Retina (tissue), 1 donor: Measurements from ENCODE around the gene ROBO4.
A peak's percentile ranks its signal among the peaks of the same experiment; 100 is the strongest.

Experiments
- DNase-seq: peaks from one replicate; pipeline ENCODE4 v3.0.0-alpha.2; 2016

ROBO4 gene

DNA sequence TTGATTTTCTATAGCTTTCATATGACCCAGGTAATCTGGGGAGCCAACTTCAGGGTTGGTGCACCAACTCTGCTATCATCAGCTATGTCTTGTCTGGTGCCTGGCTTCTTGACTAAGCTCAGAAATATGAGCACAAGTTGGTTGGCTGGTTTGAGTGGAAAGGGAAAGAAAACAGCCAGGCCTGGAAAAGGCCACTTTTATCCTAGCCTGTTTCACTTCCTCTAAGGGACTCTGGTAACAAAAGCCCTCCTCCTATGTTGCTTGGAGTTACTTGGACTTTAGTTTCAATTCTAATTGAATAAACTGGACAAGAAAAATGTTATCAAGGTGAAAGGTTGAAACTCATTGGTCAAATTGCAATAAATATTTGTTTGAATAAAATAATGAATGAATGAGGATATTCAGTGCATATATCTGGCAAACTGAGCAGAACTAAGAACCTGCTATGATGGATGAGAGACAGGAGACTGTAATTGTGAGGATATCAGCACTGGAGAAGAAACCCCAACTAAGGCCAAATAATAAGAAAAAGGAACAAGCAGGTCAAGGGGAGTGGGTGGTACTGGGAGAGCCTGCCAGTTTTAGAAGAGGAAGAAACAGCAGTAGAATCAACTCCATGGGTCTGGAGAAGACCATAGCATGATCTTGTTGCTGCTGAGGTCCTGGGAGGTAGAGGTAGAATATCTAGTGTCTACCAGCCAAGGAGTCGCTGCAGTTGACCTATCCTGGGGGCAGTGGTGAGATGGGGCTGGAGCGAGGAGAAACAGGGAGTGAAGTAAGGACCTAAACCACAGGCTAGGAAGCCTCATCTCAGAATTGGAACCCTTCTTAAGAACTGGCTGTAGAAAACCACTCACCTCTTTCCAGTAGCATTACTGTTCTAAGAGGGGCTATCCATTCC lies 8.2 kb downstream of the ROBO4 start:
- DNase-seq, result no peak

GRCh38 chr11:124887667-124888013 lies 10.0 kb downstream of the ROBO4 start:
- DNase-seq, result no peak

GRCh38 chr11:124886978-124887666 lies 10.5 kb downstream of the ROBO4 start:
- DNase-seq, result no peak

DNA sequence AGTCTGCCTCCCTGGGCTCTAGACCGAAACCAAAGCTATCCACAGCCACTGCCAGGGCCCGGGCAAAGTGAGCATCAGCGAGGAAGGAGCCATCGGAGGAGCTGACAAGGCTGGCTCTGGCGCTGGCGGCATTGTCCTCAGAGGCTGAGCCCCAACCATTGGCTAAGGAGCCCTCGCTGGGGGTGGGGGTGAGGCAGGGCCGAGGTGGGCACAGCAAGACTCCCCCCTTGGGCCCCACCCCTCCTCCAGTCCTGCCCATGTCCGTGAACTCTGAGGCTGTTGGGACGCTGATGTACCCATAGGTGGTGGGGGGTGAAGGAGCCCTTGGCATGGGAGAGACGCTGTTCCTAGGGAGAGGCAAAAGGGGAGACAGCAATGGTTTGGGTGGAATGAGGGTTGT lies 11.2 kb downstream of the ROBO4 start:
- DNase-seq, result no peak

DNA sequence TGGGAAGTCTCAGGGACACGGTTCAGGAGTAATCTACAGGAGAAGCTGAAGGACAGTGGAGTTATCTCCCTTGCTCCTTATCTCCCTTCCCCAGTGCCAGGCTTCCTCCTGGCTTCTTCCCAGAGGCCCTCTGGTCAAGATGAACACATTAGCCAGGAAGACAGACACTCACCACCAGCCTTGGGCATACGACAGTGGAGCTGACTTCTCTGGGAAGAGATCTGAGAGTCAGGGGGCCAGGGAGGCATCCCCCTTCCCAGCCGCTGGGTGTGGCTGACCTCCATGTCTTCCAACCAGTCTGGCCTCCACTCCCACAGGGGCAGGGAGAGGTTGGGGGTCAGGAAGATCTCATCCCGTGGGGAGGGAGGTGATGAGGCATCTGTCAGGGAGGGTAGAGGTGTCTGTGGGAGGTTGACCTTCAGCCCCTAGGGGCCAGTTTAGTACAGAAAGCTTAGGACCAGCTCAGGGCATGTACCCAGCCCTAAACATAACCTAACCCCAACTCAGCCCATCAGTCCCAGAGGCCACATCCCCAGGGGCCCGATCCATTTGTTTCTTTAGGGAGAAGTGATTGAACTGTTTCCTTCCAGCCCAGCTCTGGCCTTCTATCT lies 12.7 kb downstream of the ROBO4 start:
- no peak for DNase-seq

GRCh38 chr11:124884340-124884739 lies 13.3 kb downstream of the ROBO4 start:
- no peak for DNase-seq

DNA sequence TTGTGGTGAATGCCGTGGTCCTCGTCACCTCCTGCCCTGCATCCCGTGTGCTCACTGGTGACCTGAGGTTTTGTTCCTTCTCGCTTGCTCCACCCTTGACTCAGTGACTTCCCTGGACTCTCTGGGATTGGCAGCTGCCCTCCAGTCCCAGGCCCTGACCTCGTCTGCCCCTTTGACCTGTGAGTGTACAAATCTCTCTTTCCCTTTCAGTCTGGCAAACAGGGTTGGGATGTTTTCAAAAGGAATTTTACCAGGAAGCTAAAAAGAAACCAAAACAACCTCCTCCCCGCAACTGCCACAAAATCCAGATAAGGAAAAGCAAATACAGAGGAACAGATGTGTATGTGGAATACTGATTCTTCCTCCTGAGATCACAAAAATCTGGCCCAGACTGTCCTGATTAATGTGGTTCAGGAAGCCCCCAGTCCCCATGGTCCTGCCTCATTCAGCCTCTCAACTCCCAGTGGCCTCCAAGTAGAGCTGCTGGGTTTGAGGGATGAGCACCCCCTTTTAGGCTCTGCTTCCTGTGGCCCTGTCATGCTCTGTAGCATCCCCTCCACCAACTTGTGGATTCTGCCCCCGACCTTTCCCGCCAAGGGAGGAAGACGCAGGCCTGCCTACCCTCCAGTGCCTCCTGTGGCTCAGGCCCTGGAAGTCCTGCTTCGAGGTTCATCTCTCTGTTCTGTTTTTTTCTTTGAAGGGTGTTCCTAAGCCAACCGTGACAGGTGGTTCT lies 15.2 kb downstream of the ROBO4 start:
- no peak for DNase-seq

DNA sequence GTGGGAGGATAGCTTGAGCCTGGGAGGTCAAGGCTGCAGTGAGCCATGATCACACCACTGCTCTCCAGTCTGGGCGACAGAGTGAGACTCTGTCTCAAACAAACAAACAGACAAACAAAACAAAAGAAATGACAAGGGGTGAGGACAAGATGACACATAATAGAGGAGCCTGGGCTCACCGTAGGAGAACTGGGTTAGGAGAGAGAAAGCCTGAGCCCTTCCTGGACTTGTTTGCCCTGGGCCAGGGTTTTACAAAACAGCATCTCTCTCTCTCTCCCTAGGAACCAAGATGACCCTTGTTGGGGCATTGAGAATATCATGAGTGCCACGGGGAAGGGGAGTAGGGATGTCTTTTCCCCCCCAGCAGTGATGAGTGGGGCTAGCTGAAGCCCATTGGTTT lies 16.7 kb downstream of the ROBO4 start:
- no peak for DNase-seq

- no peak for DNase-seq
Measured at GRCh38 chr11:124880290-124880611, 17.4 kb downstream of the ROBO4 start.

- no peak for DNase-seq
Measured at GRCh38 chr11:124879493-124880289, 18.0 kb downstream of the ROBO4 start.

DNA sequence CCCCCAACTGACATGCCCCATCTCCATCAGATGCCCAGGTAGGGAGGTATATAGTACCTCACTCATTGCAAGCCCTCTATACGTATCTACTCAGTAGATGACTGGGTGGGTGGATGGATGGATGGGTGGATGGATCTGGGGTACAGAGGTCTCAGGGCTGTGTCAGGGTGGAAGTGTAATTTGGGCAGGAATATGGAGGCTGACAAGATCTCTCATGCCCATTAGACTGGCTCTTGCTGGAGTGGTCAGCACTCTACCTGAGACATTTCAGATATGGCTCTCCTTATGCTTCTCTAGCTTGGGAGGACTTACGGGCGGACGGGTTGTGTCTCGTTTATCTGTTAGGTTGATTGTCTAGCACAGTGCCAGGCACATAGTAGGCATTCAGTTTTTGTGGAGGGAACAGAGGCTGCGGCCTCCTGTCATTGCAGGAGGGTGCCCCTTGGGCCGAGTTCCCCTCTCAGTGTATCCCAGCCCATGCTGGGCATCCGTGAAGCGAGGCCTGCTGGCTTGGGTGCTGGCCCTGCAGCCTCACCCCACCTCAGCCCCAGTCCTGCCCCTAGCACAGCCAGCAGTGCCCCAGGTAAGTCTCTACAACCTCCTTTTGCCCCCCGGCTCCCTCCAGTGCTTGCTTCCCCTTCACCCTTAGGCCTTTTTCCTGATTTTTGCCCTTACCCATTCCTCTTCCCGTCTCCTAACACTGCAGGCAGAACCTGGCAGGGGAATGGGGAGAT lies 18.7 kb downstream of the ROBO4 start:
- DNase-seq, result no peak

DNA sequence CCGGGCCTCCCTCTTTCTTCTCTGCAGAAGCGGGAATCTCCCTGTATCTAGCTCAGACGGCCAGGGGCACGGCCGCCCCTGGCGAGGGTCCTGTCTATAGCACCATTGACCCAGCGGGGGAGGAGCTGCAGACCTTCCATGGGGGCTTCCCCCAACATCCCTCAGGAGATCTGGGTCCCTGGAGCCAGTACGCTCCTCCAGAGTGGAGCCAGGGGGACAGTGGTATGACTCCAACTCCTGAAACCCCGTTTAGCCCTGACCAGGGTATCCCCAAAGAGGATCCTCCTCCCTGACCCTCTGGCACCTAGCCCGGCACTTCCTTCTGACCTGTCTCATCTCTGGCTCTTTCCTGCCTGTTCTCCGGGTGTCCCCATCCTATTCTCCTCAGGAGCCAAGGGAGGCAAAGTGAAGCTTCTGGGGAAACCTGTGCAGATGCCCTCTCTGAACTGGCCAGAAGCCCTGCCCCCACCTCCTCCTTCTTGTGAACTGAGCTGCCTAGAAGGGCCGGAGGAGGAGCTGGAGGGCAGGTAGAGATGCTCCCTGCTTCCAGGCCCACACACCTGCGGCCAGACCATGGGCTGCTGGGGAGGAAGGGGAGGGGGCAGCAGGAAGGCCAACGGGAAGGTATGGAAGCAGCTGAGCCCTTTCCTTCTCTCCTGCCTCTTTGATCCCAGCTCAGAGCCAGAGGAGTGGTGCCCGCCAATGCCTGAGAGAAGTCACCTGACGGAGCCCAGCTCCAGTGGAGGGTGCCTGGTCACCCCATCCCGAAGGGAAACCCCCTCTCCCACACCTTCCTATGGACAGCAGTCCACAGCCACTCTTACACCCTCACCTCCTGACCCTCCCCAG lies 19.5 kb downstream of the ROBO4 start:
- no peak for DNase-seq

DNA sequence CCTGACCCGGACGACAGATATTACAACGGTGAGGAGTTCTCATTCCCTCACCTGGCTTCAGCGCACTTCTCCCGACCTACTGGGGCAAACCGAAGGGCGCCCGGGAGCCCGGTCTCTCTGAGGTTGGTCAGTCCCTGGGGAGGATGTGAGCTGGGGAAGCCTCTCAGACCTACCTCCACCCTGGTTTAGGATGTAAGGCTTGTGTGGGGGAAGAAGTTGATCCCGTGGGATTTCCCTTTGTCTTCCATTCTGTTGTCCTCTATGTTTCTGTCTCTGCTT lies 20.1 kb downstream of the ROBO4 start:
- DNase-seq, result no peak

GRCh38 chr11:124876818-124877630 lies 20.6 kb downstream of the ROBO4 start:
- no peak for DNase-seq

DNA sequence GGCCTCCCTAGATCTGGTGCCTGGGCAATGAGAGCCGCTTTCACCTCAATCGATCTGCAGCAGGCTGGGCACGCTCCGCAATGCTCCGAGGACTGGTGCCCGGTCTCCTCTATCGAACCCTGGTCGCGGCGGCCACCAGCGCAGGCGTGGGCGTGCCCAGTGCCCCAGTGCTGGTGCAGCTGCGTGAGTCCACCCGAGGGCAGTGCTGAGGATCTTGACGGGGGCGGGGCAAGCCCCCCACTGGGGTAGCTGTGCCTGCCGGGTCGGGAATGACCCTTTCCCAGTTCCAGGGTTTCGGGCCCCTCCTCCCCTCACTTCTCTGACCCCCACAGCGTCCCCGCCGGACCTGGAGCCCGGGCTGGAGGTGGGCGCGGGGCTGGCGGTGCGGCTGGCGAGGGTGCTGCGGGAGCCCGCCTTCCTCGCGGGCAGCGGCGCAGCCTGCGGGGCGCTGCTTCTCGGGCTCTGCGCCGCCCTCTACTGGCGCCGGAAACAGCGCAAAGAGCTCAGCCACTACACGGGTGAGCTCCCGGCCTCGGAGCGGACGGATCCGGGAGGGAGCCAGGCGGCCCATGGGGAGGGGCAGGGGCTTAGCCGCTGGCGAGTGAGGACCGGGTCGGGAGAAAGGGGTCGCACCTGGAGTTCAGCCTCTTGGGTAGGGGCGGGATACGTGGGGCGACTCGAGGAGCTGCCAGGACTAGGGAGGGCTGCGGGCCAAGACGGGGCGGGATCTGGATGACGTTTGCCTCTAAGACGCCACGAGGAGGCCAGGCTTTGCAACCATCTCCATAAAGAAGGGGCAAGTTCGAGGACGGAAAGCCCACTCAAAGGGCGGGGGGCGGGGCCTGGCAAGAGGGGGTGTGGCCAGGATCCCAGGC lies 21.5 kb downstream of the ROBO4 start:
- peak; percentile 95 for DNase-seq

DNA sequence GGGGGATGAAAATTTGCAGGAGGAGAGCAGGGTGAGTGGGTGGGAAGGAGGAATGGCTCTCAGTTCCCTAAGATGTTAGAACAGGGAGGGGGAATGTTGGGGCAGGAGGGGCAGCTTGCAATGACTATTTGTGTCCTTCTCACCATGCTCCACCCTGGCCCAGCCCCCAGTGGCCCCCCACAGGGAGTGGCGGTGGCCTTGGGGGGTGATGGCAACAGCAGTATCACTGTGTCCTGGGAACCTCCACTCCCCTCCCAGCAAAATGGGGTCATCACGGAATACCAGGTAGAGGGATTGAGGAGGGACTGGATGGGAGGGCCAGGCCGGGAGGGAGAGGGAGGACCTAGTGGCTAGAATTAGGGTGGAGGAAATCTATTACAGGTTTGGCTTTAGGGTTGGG lies 22.3 kb downstream of the ROBO4 start:
- no peak for DNase-seq

- no peak for DNase-seq
Measured at GRCh38 chr11:124874571-124875255, 23.0 kb downstream of the ROBO4 start.

DNA sequence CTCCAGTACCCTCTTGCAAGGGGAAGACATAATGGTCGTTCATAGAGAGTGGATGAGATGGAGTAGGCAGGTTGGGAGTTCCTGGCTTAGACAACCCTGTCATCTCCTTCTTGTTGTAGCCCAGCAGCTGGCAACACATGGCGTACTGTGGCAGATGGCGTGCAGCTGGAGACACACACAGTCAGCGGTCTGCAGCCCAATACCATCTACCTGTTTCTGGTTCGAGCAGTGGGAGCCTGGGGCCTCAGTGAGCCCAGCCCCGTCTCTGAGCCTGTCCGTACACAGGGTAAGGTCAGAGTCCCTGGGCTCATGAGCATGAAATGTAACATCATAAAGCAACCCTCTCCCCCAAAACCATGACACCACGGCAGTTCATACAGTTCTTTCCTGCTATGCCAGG lies 23.7 kb downstream of the ROBO4 start:
- DNase-seq, result no peak

DNA sequence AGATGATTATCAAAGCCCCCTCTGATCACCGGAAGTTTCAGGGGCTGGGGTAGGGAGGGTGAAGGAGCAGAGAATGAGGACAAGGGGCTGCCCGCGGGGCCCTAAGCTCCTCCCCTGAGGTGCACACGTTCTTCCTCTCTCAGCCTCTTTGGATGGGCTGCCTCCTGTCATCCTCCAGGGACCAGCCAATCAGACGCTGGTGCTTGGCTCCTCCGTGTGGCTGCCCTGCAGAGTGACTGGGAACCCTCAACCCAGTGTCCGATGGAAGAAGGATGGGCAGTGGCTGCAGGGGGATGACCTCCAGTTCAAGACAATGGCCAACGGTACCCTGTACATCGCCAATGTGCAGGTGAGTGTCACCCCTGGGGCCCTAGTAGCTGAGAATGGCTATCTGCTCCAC lies 24.9 kb downstream of the ROBO4 start:
- no peak for DNase-seq
